GM18909 (cell line): ENCODE results near the gene MTMR2.

ENCODE experiments used
- ATAC-seq: cut with Tn5 transposase; IDR thresholded peaks from one replicate; pipeline ENCODE4 v1.9.1; 2021; ENCODE audit warnings: mild to moderate bottlenecking; ENCODE audit not compliant: unreplicated experiment, poor library complexity

The MTMR2 gene

DNA sequence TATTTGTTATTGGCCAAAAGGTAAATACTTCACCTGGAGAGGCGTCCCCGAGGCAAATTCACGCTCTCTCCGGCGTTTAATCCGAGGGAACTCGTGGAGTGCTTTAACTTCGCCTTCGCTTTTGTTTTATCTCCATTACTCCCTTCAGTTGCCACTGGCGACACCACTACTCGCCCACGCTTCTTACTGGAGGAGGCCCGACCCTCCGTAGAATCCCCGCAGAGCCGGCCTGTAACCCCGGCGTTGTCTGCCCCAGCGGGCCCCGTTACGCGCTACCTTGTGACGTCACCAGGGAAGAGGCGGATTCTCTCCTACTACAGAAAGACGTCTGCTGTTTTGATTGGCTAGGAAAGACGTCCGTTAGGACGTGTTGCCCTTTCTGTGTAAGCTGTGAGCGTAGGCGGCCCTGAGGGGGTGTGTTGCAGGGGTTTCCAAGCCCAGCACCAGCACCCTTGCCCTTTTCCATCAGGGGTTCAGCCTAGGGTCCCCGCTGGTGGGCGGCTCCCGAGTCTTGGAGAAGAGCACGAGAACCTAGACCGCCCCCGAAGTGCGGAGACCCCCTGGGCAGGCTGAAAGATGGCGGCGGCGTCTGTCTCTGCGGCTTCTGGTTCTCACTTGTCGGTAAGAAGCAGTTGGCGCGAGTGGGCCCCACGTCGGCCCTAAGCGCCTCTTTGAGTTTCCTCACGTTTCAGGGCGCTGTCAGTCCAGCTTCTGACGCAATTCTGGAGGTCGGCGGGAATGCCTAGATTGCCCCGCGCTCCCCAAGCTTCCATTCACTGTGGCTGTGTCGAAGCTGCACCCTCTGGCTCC is 133.6 kb downstream of the MTMR2 start, which contains the start of gene CEP57:
CEP57 (plus strand) TSS at position 376 of the 810 bp plus-strand sequence; CDS start at position 577, 201 bp downstream.
- peak; percentile 80 for ATAC-seq

DNA sequence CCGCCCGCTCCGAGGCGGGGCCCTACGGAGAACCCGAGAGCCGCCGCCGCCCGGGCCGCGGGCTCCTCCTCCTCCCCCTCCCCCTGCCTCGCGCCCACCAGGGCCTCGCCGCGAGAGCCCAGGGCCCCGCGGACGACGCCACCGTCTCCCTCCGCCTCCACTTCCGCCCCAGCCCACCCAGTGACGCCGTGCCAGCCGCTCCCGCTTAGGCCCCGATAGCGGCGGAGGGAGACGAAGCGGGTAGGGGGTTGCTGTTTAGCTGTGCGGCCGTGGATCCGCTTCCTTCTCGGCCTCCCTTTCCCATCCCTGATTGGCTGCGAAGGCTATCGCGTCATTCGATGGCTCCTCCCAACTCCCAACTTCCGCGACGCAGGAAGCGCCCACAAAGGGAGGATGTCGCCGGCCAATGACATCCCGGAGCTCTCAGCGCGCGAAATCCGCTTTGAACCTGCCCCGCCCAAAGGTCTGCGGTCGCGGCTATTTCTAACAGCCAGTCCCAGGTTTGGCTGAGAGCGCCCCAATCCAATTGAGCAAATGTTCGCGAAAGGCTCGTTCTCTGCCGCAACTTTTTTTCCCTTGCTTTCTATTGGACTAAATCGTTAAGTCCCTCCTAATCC is 134.3 kb downstream of the MTMR2 start, which contains the start of gene FAM76B:
FAM76B (minus strand) TSS at position 277 of the 617 bp plus-strand sequence. CDS start 304 bp downstream, outside the sequence.
- ATAC-seq = peak; percentile 77

DNA sequence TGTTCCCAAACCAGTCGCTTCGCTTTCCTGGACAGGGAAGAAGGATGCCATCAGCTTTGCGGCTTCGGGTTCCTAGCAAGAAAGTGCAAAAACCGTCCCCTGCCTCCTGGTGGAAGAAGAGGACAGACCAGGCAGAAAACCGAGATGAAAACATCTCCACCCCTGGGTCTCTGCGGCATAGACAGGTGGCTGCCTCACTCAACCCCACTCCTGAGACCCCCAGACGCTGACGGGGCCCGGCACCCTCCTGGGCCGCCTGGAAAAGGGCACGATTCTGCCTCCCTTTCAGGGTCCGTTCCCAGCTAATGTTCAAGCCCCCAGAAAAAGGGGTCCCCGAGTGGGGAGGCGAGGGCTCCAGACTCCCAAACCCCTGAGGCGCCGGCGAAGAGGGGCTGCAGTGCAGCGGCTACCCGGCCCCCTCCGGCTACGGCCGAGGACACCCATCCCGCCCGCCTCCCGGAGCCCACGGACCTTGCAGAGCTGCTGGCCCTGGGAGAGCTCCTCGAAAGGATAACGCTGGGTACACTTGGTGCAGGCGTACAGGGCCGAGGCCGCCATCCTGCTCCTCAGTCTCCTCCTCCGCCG is 134.9 kb downstream of the MTMR2 start:
- no peak for ATAC-seq
